K562 (cell line): ENCODE measurements around the gene BRWD1. TPM values are rescaled to one million over a fixed set of nuclear protein-coding genes. Genes with fewer than 3 reads are reported as not detected.
A peak's percentile ranks its signal among the peaks of the same experiment; 100 is the strongest.

Experiments used
- CBFB ChIP-seq: sonication (generic); formaldehyde crosslinking; IDR thresholded peaks from 2 replicates; pipeline ENCODE4 v1.4.0; 2020; ENCODE audit warnings: mild to moderate bottlenecking, missing genetic modification reagents
- ETS2 ChIP-seq: IDR thresholded peaks from 2 replicates; pipeline ENCODE4 v1.6.1; 2016; ENCODE audit warnings: borderline replicate concordance, missing genetic modification characterization, mild to moderate bottlenecking, moderate library complexity, missing compliant biosample characterization; ENCODE audit not compliant: poor library complexity, severe bottlenecking
- HCFC1 ChIP-seq: IDR thresholded peaks from 2 replicates; pipeline ENCODE4 v1.6.1; 2012; ENCODE audit warnings: low read depth, low read length, improper control_type of control experiment
- MCM3 ChIP-seq: fragments of 450-650 bp; IDR thresholded peaks from 2 replicates; pipeline ENCODE4 v1.6.1; 2016
- MECOM ChIP-seq: fragments of 250-450 bp; sonication (Bioruptor Pico); IDR thresholded peaks from 2 replicates; pipeline ENCODE4 v1.8.0; 2022; ENCODE audit warnings: inconsistent platforms
- MLX ChIP-seq, 2 experiments: fragments of 450-650 bp in 1 of 2; sonication (generic) in 1 of 2; formaldehyde crosslinking; conservative IDR thresholded peaks; 2 replicates each; pipeline versions ENCODE4 v1.4.0 to v1.8.1; 2020 to 2022; ENCODE audit warnings: mild to moderate bottlenecking in 1 of 2, missing genetic modification reagents in 1 of 2
- SIX5 ChIP-seq, 2 experiments: IDR thresholded peaks; 2 replicates each; pipeline ENCODE4 v1.6.1; 2011; ENCODE audit warnings: low read length in 2 of 2, borderline replicate concordance in 1 of 2, low read depth in 1 of 2, mild to moderate bottlenecking in 1 of 2, moderate library complexity in 1 of 2; ENCODE audit not compliant: insufficient read depth in 1 of 2
- TAF15 ChIP-seq: fragments of 200-400 bp; formaldehyde crosslinking; IDR thresholded peaks from 2 replicates; pipeline ENCODE4 v1.6.1; 2017; ENCODE audit warnings: mild to moderate bottlenecking, low read depth, low read length, moderate library complexity
- TOE1 ChIP-seq, 2 experiments: fragments of 450-650 bp in 1 of 2; sonication (generic) in 1 of 2; formaldehyde crosslinking in 1 of 2; IDR thresholded peaks; 2 replicates each; pipeline versions ENCODE4 v1.7.1 to v1.8.0; 2016 to 2022; ENCODE audit warnings: borderline replicate concordance in 2 of 2, mild to moderate bottlenecking in 2 of 2, antibody characterized with exemption in 1 of 2, inconsistent platforms in 1 of 2, low read depth in 1 of 2, missing genetic modification reagents in 1 of 2, moderate library complexity in 1 of 2
- TSHZ1 ChIP-seq: fragments of 250-450 bp; sonication (Bioruptor Pico); IDR thresholded peaks from 2 replicates; pipeline ENCODE4 v1.4.0; 2020; ENCODE audit warnings: mild to moderate bottlenecking, moderate library complexity
- ZBTB1 ChIP-seq: sonication (generic); formaldehyde crosslinking; IDR thresholded peaks from 2 replicates; pipeline ENCODE4 v1.8.1; 2023; ENCODE audit warnings: missing genetic modification reagents, low read depth, mild to moderate bottlenecking, borderline replicate concordance
- ZNF224 ChIP-seq: sonication (generic); formaldehyde crosslinking; IDR thresholded peaks from 2 replicates; pipeline ENCODE4 v1.8.0; 2022; ENCODE audit warnings: mild to moderate bottlenecking, missing genetic modification reagents
- polyA plus RNA-seq, 8 experiments: library from polyadenylated mRNA; depleted of rRNA in 4 of 8; stranded (reverse) in 5 of 8; unstranded in 3 of 8; fragments of >200 nt; fragmentation: Nextera tagmentation in 2 of 8; fragmentation: Illumina TruSeq in 1 of 8; extraction: Ambion mirVana in 2 of 8; extraction: Trizol in 1 of 8; gene quantifications; 2 replicates each; pipeline versions ENCODE4 v1.2.1 to v1.2.3, GENCODE V29; 2011 to 2014; ENCODE audit warnings: inconsistent platforms in 1 of 8, missing spikeins in 1 of 8
- total RNA-seq, 7 experiments: library from RNA; depleted of rRNA in 6 of 7; stranded (reverse); fragments of >200 nt in 6 of 7; fragmentation: Illumina TruSeq in 2 of 7; extraction: Trizol in 2 of 7; gene quantifications; 2 replicates each; pipeline versions ENCODE4 v1.2.1 to v1.2.3, GENCODE V29; 2011 to 2021; ENCODE audit warnings: low replicate concordance in 1 of 7
- TF ChIP-seq, protein P1 (sequence below), 2 experiments: fragments of 200-800 bp in 1 of 2; sonication (Bioruptor generic) in 1 of 2; sonication (generic) in 1 of 2; formaldehyde crosslinking in 1 of 2; IDR thresholded peaks in 1 of 2; conservative IDR thresholded peaks in 1 of 2; 2 replicates each; pipeline versions ENCODE4 v1.5.0 to v1.6.1; 2016 to 2020; ENCODE audit warnings: missing compliant biosample characterization in 1 of 2, missing genetic modification characterization in 1 of 2, missing genetic modification reagents in 1 of 2
- TF ChIP-seq, protein P2 (sequence below): fragments of 150-350 bp; IDR thresholded peaks from 2 replicates; pipeline ENCODE4 v1.6.1; 2014; ENCODE audit warnings: low read depth, mild to moderate bottlenecking, low read length, borderline replicate concordance
- TF ChIP-seq, protein P3 (sequence below): fragments of 450-650 bp; IDR thresholded peaks from 2 replicates; pipeline ENCODE4 v1.6.1; 2016; ENCODE audit warnings: low read depth, mild to moderate bottlenecking, moderate library complexity

The BRWD1 gene
- total and polyA plus RNA-seq, 9 of the 15 experiments (the other 6 are each of a cell fraction or from before 2014, with no cell fraction given): 10.1 to 60.2 (median 34.1) TPM

- TF ChIP-seq, protein P1, sequence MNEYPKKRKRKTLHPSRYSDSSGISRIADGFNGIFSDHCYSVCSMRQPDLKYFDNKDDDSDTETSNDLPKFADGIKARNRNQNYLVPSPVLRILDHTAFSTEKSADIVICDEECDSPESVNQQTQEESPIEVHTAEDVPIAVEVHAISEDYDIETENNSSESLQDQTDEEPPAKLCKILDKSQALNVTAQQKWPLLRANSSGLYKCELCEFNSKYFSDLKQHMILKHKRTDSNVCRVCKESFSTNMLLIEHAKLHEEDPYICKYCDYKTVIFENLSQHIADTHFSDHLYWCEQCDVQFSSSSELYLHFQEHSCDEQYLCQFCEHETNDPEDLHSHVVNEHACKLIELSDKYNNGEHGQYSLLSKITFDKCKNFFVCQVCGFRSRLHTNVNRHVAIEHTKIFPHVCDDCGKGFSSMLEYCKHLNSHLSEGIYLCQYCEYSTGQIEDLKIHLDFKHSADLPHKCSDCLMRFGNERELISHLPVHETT (CRISPR knock-in tag; conservative IDR thresholded peaks at IDR 0.05 in 1 of 2, IDR thresholded peaks at IDR 0.05 in 1 of 2): peak in 1 of 2 experiments; percentile 70; a peak in 2 of 4 replicates
- TF ChIP-seq HCFC1: no peak
- TF ChIP-seq SIX5 (IDR thresholded peaks at IDR 0.05; ENCODE audit: borderline replicate concordance in 1 of 2, insufficient read depth in 1 of 2, low read depth in 1 of 2, low read length in 2 of 2): no peak
- peak; percentile 55; the same call in 1 of the 2 replicates for TF ChIP-seq MECOM (CRISPR knock-in tag)
- TF ChIP-seq ZBTB1 (CRISPR knock-in tag): no peak
- TF ChIP-seq ETS2 (tag): no peak
- TF ChIP-seq MLX (CRISPR knock-in tag; conservative IDR thresholded peaks at IDR 0.05): no peak
- no peak for TF ChIP-seq TAF15
- TF ChIP-seq, protein P2, sequence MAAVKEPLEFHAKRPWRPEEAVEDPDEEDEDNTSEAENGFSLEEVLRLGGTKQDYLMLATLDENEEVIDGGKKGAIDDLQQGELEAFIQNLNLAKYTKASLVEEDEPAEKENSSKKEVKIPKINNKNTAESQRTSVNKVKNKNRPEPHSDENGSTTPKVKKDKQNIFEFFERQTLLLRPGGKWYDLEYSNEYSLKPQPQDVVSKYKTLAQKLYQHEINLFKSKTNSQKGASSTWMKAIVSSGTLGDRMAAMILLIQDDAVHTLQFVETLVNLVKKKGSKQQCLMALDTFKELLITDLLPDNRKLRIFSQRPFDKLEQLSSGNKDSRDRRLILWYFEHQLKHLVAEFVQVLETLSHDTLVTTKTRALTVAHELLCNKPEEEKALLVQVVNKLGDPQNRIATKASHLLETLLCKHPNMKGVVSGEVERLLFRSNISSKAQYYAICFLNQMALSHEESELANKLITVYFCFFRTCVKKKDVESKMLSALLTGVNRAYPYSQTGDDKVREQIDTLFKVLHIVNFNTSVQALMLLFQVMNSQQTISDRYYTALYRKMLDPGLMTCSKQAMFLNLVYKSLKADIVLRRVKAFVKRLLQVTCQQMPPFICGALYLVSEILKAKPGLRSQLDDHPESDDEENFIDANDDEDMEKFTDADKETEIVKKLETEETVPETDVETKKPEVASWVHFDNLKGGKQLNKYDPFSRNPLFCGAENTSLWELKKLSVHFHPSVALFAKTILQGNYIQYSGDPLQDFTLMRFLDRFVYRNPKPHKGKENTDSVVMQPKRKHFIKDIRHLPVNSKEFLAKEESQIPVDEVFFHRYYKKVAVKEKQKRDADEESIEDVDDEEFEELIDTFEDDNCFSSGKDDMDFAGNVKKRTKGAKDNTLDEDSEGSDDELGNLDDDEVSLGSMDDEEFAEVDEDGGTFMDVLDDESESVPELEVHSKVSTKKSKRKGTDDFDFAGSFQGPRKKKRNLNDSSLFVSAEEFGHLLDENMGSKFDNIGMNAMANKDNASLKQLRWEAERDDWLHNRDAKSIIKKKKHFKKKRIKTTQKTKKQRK: no peak
- TF ChIP-seq CBFB: no peak
- no peak for TF ChIP-seq MCM3
- no peak for TF ChIP-seq TOE1 (IDR thresholded peaks at IDR 0.05; ENCODE audit: borderline replicate concordance)
- TF ChIP-seq TOE1 (CRISPR knock-in tag; IDR thresholded peaks at IDR 0.05; ENCODE audit: borderline replicate concordance, low read depth): no peak
- no peak for TF ChIP-seq TSHZ1
- TF ChIP-seq ZNF224 (CRISPR knock-in tag): no peak
- TF ChIP-seq, protein P3, sequence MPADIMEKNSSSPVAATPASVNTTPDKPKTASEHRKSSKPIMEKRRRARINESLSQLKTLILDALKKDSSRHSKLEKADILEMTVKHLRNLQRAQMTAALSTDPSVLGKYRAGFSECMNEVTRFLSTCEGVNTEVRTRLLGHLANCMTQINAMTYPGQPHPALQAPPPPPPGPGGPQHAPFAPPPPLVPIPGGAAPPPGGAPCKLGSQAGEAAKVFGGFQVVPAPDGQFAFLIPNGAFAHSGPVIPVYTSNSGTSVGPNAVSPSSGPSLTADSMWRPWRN: 0 out of 2 replicates have a peak, but pooled peaks have one; percentile 37
Observed at GRCh38 chr21:39208624-39209333, 104.7 kb downstream of the BRWD1 start (continued).
